ENCODE data around the gene CARS1. TPM values are rescaled to one million over a fixed set of nuclear protein-coding genes. Genes with fewer than 3 reads are reported as not detected.

CARS1 gene
- total and polyA plus RNA-seq, 2 of the 8 experiments (the other 6 are each of a cell fraction or from before 2014, with no cell fraction given): 44.1 to 100 TPM

DNA sequence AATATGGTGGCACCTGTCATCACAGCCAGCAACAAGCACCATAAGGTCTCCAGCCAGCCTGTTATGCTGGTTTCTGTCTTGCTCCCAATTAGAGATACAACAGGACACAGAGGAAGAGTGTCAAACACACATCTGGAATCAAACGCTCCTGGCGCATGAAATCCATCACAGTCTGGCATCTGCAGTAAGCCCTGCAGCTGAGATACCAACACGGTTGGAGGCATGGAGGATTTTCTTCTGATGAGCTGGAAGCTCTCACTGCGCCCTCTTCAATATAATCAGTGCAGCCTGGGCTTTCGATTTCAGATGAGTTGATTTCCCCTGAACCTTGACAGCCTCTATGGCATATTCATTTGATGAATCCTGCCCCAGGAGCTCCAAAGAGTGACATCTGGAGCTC lies 27.8 kb upstream of the CARS1 start:
- WGBS, 2 experiments (ENCODE audit: extremely low coverage in 1 of 2, insufficient coverage in 1 of 2, insufficient read length in 1 of 2, insufficient replicate concordance in 2 of 2, low coverage in 1 of 2, low lambda C conversion rate in 2 of 2, missing lambda C conversion rate in 1 of 2): 92% methylated on average over 5 of the region's 5 CpGs; no CpG with 5 or more reads in 1 of the 2 experiments
- no peak overlapping the region for H2AK5ac ChIP-seq (ENCODE audit: low read depth, low read length)
- H3K4me2 ChIP-seq (ENCODE audit: insufficient read depth in 1 of 2, low read depth in 2 of 2, low read length in 2 of 2): no peak overlapping the region
- H3K9ac ChIP-seq (replicated peaks in 1 of 4; ENCODE audit: extremely low read depth in 1 of 4, low read depth in 3 of 4, low read length in 3 of 4): no peak overlapping the region
- no peaks in the 10 kb centered on the region for H3K23me2 ChIP-seq (ENCODE audit: low read depth, low read length)
- H3K27ac ChIP-seq (ENCODE audit: low read depth, low read length): no peak overlapping the region
- no peaks in the 10 kb centered on the region for H3K9me3 ChIP-seq (ENCODE audit: insufficient read depth in 2 of 2, low read depth in 1 of 2, low read length in 1 of 2)
- H2BK20ac ChIP-seq (ENCODE audit: low read length): no peak overlapping the region
- no peak overlapping the region for H3K23ac ChIP-seq (ENCODE audit: insufficient read length)
- no peak overlapping the region for H2BK12ac ChIP-seq (ENCODE audit: low read depth, low read length)
- H2BK5ac ChIP-seq (ENCODE audit: low read depth, low read length): no peak overlapping the region
- H3K56ac ChIP-seq (replicated peaks; ENCODE audit: insufficient read length, low read depth, low read length): no peak overlapping the region
- ChIA-PET POLR2A (ENCODE audit: partially characterized antibody) (interaction anchor here (1.2 to 1.7 kb wide), 2 partner anchors 26 to 28 kb away, joined by 3 to 4 read pairs; partner anchors contain the start of gene CARS1), CTCF (ENCODE audit: partially characterized antibody) (interaction anchor here (0.6 to 13.7 kb wide), 9 partner anchors 13 to 256 kb away, joined by 3 to 434 read pairs (median 3); no protein-coding TSS in a partner anchor)
- H2AFZ ChIP-seq (ENCODE audit: low read length): no peak overlapping the region
- H4K5ac ChIP-seq (ENCODE audit: insufficient read length, low read depth, low read length): no peak overlapping the region
- no peak overlapping the region for H3K18ac ChIP-seq (ENCODE audit: extremely low read depth, low read length)
- DNase-seq (ENCODE audit: low read depth in 1 of 2, low spot score in 2 of 2) (no peak), FAIRE-seq (no peak)
- H2BK120ac ChIP-seq (replicated peaks; ENCODE audit: low read depth, low read length): no peak overlapping the region
- H3K4me3 ChIP-seq (ENCODE audit: extremely low read depth in 1 of 4, insufficient read depth in 2 of 4, low read depth in 3 of 4, low read length in 4 of 4): no peak overlapping the region
- H3K79me1 ChIP-seq (ENCODE audit: low read depth, low read length): no peaks in the 10 kb centered on the region
- H3K79me2 ChIP-seq (ENCODE audit: control insufficient read depth in 1 of 2, insufficient read depth in 2 of 2, low read length in 2 of 2): no peaks in the 10 kb centered on the region
- no peaks in the 10 kb centered on the region for H3K27me3 ChIP-seq (replicated peaks in 1 of 4; ENCODE audit: control insufficient read depth in 3 of 4, extremely low read depth in 1 of 4, insufficient read depth in 3 of 4, low read length in 3 of 4)
- H3K4ac ChIP-seq (replicated peaks; ENCODE audit: insufficient read length, low read depth, low read length): no peak overlapping the region
- H3K36me3 ChIP-seq (ENCODE audit: control insufficient read depth in 2 of 4, insufficient read depth in 4 of 4, low read length in 3 of 4): no peaks in the 10 kb centered on the region
- H4K20me1 ChIP-seq (replicated peaks in 1 of 2; ENCODE audit: control insufficient read depth in 1 of 2, insufficient read depth in 2 of 2, low read length in 2 of 2): no peaks in the 10 kb centered on the region
- no peak overlapping the region for H2BK15ac ChIP-seq (ENCODE audit: low read length)
- no peak overlapping the region for H3K14ac ChIP-seq (ENCODE audit: insufficient read length)
- H4K8ac ChIP-seq (ENCODE audit: extremely low read depth, insufficient read depth, low read length): no peak overlapping the region
- no peaks in the 10 kb centered on the region for H3K4me1 ChIP-seq (replicated peaks in 1 of 4; ENCODE audit: control insufficient read depth in 3 of 4, insufficient read depth in 4 of 4, low read length in 3 of 4)
- no peak overlapping the region for H4K91ac ChIP-seq (replicated peaks; ENCODE audit: insufficient read length, low read length)
- TF ChIP-seq CREB1 (IDR thresholded peaks at IDR 0.05) (no peak), SAP30 (IDR thresholded peaks at IDR 0.05; ENCODE audit: insufficient read depth, insufficient replicate concordance, low read length) (no peak), SP4 (IDR thresholded peaks at IDR 0.05; ENCODE audit: low read length) (no peak), BRCA1 (IDR thresholded peaks at IDR 0.05; ENCODE audit: low read depth, low read length) (no peak), RAD21 (IDR thresholded peaks at IDR 0.05 in 1 of 2, conservative IDR thresholded peaks at IDR 0.05 in 1 of 2; ENCODE audit: low read depth in 2 of 2, low read length in 2 of 2) (no peak), SIN3A (conservative IDR thresholded peaks at IDR 0.05 in 1 of 2, IDR thresholded peaks at IDR 0.05 in 1 of 2; ENCODE audit: low read depth in 1 of 2, low read length in 2 of 2) (no peak), PHF8 (conservative IDR thresholded peaks at IDR 0.05; ENCODE audit: low read depth, low read length) (no peak), TBP (IDR thresholded peaks at IDR 0.05; ENCODE audit: low read depth, low read length) (no peak), SIRT6 (IDR thresholded peaks at IDR 0.05; ENCODE audit: low read length) (no peak), BACH1 (IDR thresholded peaks at IDR 0.05; ENCODE audit: low read length) (no peak), JUN (IDR thresholded peaks at IDR 0.05; ENCODE audit: low read depth, low read length) (no peak), CEBPB (IDR thresholded peaks at IDR 0.05; ENCODE audit: low read depth, low read length) (no peak), RXRA (IDR thresholded peaks at IDR 0.05; ENCODE audit: insufficient read depth, low read depth, low read length) (no peak), SP2 (IDR thresholded peaks at IDR 0.05; ENCODE audit: low read length) (no peak), TEAD4 (IDR thresholded peaks at IDR 0.05; ENCODE audit: low read depth, low read length) (no peak), POLR2AphosphoS5 (IDR thresholded peaks at IDR 0.05; ENCODE audit: low read depth, low read length) (no peak)
